Mammary microvascular endothelial cell (primary cell): ENCODE data around the gene SNAP29. TPM values are rescaled to one million over a fixed set of nuclear protein-coding genes. Genes with fewer than 3 reads are reported as not detected.

Source experiments
- total RNA-seq: library from RNA; depleted of rRNA; stranded (reverse); fragments of >200 nt; gene quantifications from 2 replicates; pipeline ENCODE4 v1.2.3, GENCODE V29; 2015

The SNAP29 gene
- 14.8 and 18.1 TPM in 2 replicates for total RNA-seq

GRCh38 chr22:20858615-20859416 is at the start of gene SNAP29, which contains the start of gene PI4KA:
Gene SNAP29 (plus strand): TSS chr22:20859007. CDS start chr22:20859111, 104 bp downstream.
Gene PI4KA (minus strand): TSS chr22:20858811. CDS start chr22:20858725, 86 bp downstream.

GRCh38 chr22:20916916-20917810 is 58.4 kb downstream of the SNAP29 start, which contains the start of gene CRKL:
Gene CRKL (plus strand): TSS chr22:20917407. CDS start chr22:20917935, 528 bp downstream.

Other genes with a start within 250 kb of the SNAP29 start
- gene SERPIND1, start 84.9 kb upstream of the SNAP29 start, total RNA-seq = 6.1 and 7.6 TPM in 2 replicates
- 38.3 and 47.6 TPM in 2 replicates for gene PI4KA, start 196 bp upstream of the SNAP29 start, total RNA-seq
- gene CRKL, start 58.4 kb downstream of the SNAP29 start, total RNA-seq = 38.0 and 43.0 TPM in 2 replicates
- 0.07 TPM in 1 of 2 replicates, not detected in the other for gene AIFM3, start 108.2 kb downstream of the SNAP29 start, total RNA-seq
- 31.0 and 32.6 TPM in 2 replicates for gene LZTR1, start 123.3 kb downstream of the SNAP29 start, total RNA-seq
- 19.5 and 29.8 TPM in 2 replicates for gene THAP7, start 143.1 kb downstream of the SNAP29 start, total RNA-seq
- gene P2RX6, start 156.2 kb downstream of the SNAP29 start, total RNA-seq = not detected in 2 replicates
- gene SLC7A4, start 173.6 kb downstream of the SNAP29 start, total RNA-seq = not detected in 2 replicates
- gene LRRC74B, start 186.9 kb downstream of the SNAP29 start, total RNA-seq = not detected in 2 replicates